ENCODE results near the gene NCSTN. TPM values are rescaled to one million over a fixed set of nuclear protein-coding genes. Genes with fewer than 3 reads are reported as not detected.

NCSTN gene
- total and polyA plus RNA-seq, 9 of the 15 experiments (the other 6 are each of a cell fraction or from before 2014, with no cell fraction given): 21.3 to 91.1 (median 57.9) TPM

DNA sequence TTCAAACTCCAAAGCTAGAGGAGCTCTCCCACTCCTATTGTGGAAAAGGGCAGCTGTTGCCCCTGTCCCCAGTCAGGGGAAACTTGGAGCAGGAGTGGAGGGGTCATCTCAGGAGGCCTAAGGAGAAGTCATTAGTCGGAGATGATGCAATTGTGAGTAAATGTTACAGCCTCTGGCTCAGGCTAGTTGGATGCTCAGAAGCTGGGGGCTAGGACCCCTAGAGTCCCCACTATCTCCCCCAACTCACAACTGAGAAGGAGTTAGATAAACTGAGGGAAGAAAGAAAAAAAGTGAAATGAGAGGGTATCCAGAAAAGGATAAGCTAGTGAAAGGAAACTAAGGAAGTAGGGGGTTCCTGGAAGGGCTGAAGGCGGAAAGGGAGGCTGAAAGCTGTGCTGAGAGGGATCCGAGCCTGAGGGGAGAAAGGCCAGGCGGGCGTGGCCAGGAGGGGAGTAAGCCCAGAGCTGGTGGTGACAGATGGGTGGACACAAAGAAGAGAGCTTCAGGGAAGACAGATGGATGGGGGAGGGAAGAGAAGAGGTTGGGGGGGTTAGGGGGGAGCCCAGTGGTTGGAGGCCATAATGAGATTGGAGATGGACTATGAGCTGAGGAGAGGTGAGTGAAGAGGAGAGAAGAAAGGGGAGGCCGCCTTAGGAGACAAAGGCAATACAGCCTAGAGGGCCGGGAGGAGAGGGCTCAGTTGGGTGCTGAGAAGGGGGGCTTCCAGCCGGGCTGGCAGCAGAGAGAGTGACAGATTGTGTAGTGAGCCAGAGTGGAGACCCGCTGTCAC lies 19.2 kb downstream of the NCSTN start:
- Histone ChIP-seq H3K9me3 (replicated peaks; ENCODE audit: control insufficient read depth, insufficient read depth, low read depth, low read length) (no peaks in the 10 kb centered on the region), H3K36me3 (ENCODE audit: control insufficient read depth, insufficient read depth, low read length) (peaks cover 30% of the 10 kb centered on the region; the same call in 2 of the 3 replicates), H3K4me3 (no peak overlapping the region), H3K9ac (ENCODE audit: insufficient read depth in 1 of 2, low read depth in 2 of 2, low read length in 2 of 2) (peak overlapping the region; percentile 62 to 81; a peak in 3 of 4 replicates), H3K79me2 (ENCODE audit: control insufficient read depth, insufficient read depth, low read length) (no peaks in the 10 kb centered on the region), H3K4me2 (ENCODE audit: insufficient read depth, low read length) (peak overlapping the region; percentile 48; the same call in 1 of the 2 replicates), H3K4me1 (replicated peaks in 1 of 2; ENCODE audit: control insufficient read depth in 2 of 2, insufficient read depth in 2 of 2, low read length in 2 of 2) (peaks cover 18 to 34% of the 10 kb centered on the region in 2 experiments), H3K27ac (ENCODE audit: extremely low read depth, low read depth, low read length) (peak overlapping the region; percentile 73), H3K9me1 (ENCODE audit: control insufficient read depth, insufficient read depth, low read length) (no peaks in the 10 kb centered on the region), H3K27me3 (ENCODE audit: control insufficient read depth in 2 of 2, insufficient read depth in 2 of 2, low read length in 2 of 2) (no peaks in the 10 kb centered on the region), H2AFZ (ENCODE audit: low read depth, low read length) (peak overlapping the region; percentile 60; the same call in 1 of the 2 replicates), H4K20me1 (replicated peaks; ENCODE audit: control insufficient read depth, insufficient read depth, low read length) (no peaks in the 10 kb centered on the region)
- DNase-seq (ENCODE audit: extremely low read depth in 1 of 4, low spot score in 3 of 4) (peak; percentile 75 to 78 (median 78)), FAIRE-seq (peak; percentile 15), ATAC-seq (peak; percentile 85)
- 5% methylated on average over 6 of the region's 9 CpGs for WGBS (ENCODE audit: insufficient coverage, low coverage, missing lambda C conversion rate)
- CTCF ChIA-PET (ENCODE audit: low intra/inter-chr PET ratio): no interaction called here
- BruUV-seq (replicated peaks): no TSS peak
- in situ Hi-C loops (cut with MboI) (no loop called here), intact Hi-C loops (cut with micrococcal nuclease) (loop anchor here (2.0 kb wide), 1 partner anchor 14 kb away; no protein-coding TSS in a partner anchor)
- POLR2A ChIA-PET: interaction anchor here (0.6 to 5.8 kb wide), 15 partner anchors 11 to 375 kb away, joined by 3 to 27 read pairs (median 3); partner anchors contain the start of genes COPA and NCSTN
- TF ChIP-seq USF1 (CRISPR knock-in tag; IDR thresholded peaks at IDR 0.05) (no peak), HIVEP1 (CRISPR knock-in tag; IDR thresholded peaks at IDR 0.05) (peak; percentile 19; the same call in 1 of the 2 replicates), ZZZ3 (IDR thresholded peaks at IDR 0.05) (no peak), CBX1 (IDR thresholded peaks at IDR 0.05; ENCODE audit: low read depth) (no peak), ARID1B (IDR thresholded peaks at IDR 0.05) (peak; percentile 80), BHLHE40 (IDR thresholded peaks at IDR 0.05; ENCODE audit: low read length) (no peak; the same call in 1 of the 2 replicates), ZBTB7A (IDR thresholded peaks at IDR 0.05; ENCODE audit: borderline replicate concordance, control insufficient read depth, low read depth, low read length) (peak; percentile 78; the same call in 1 of the 2 replicates), NR2C2 (CRISPR knock-in tag; IDR thresholded peaks at IDR 0.05) (no peak), NR2C2 (tag; IDR thresholded peaks at IDR 0.05) (peak; percentile 91), BDP1 (IDR thresholded peaks at IDR 0.05; ENCODE audit: insufficient read depth, insufficient read length) (no peak), DPF2 (IDR thresholded peaks at IDR 0.05) (peak; percentile 88), ZNF584 (CRISPR knock-in tag; IDR thresholded peaks at IDR 0.05; ENCODE audit: low read depth) (peak; percentile 95), TCFL5 (CRISPR knock-in tag; conservative IDR thresholded peaks at IDR 0.05) (0 out of 2 replicates have a peak, but pooled peaks have one; percentile 20), MEIS2 (IDR thresholded peaks at IDR 0.05; ENCODE audit: partially characterized antibody) (peak; percentile 98), NELFE (IDR thresholded peaks at IDR 0.05; ENCODE audit: insufficient read depth, insufficient read length) (no peak), MBD2 (IDR thresholded peaks at IDR 0.05; ENCODE audit: borderline replicate concordance, low read depth) (no peak), ZNF239 (CRISPR knock-in tag; IDR thresholded peaks at IDR 0.05) (peak; percentile 56; the same call in 1 of the 2 replicates)
- TF ChIP-seq, protein P1, sequence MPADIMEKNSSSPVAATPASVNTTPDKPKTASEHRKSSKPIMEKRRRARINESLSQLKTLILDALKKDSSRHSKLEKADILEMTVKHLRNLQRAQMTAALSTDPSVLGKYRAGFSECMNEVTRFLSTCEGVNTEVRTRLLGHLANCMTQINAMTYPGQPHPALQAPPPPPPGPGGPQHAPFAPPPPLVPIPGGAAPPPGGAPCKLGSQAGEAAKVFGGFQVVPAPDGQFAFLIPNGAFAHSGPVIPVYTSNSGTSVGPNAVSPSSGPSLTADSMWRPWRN (IDR thresholded peaks at IDR 0.05; ENCODE audit: low read depth): 0 out of 2 replicates have a peak, but pooled peaks have one; percentile 16
- TF ChIP-seq, protein P2, sequence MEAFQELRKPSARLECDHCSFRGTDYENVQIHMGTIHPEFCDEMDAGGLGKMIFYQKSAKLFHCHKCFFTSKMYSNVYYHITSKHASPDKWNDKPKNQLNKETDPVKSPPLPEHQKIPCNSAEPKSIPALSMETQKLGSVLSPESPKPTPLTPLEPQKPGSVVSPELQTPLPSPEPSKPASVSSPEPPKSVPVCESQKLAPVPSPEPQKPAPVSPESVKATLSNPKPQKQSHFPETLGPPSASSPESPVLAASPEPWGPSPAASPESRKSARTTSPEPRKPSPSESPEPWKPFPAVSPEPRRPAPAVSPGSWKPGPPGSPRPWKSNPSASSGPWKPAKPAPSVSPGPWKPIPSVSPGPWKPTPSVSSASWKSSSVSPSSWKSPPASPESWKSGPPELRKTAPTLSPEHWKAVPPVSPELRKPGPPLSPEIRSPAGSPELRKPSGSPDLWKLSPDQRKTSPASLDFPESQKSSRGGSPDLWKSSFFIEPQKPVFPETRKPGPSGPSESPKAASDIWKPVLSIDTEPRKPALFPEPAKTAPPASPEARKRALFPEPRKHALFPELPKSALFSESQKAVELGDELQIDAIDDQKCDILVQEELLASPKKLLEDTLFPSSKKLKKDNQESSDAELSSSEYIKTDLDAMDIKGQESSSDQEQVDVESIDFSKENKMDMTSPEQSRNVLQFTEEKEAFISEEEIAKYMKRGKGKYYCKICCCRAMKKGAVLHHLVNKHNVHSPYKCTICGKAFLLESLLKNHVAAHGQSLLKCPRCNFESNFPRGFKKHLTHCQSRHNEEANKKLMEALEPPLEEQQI (IDR thresholded peaks at IDR 0.05): no peak
